MM.1S (cell line): ENCODE results near the gene SLC7A8.

ENCODE experiments used
- DNase-seq: peaks from one replicate; pipeline ENCODE4 v3.0.0-alpha.2; 2015
- H2AFZ ChIP-seq: fragments of 300-600 bp; sonication (generic); 2 replicates; pipeline ENCODE4 v1.6.0; 2016; ENCODE audit warnings: antibody characterized with exemption, low read length
- H3F3A ChIP-seq: fragments of 300-600 bp; sonication (generic); 2 replicates; pipeline ENCODE4 v1.6.1; 2016; ENCODE audit warnings: mild to moderate bottlenecking, antibody characterized with exemption, low read length, moderate library complexity, mixed read lengths; ENCODE audit not compliant: insufficient read depth
- H3K27ac ChIP-seq: fragments of 300-600 bp; sonication (generic); 2 replicates; pipeline ENCODE4 v1.5.1; 2016; ENCODE audit warnings: mild to moderate bottlenecking, low read length
- H3K27me3 ChIP-seq: fragments of 300-600 bp; sonication (generic); replicated peaks from 2 replicates; pipeline ENCODE4 v1.6.0; 2016; ENCODE audit warnings: low read length; ENCODE audit not compliant: insufficient read depth
- H3K36me3 ChIP-seq: fragments of 300-600 bp; sonication (generic); replicated peaks from 2 replicates; pipeline ENCODE4 v1.6.1; 2016; ENCODE audit warnings: mild to moderate bottlenecking, low read length, mixed read lengths; ENCODE audit not compliant: insufficient read depth
- H3K4me1 ChIP-seq: fragments of 300-600 bp; sonication (generic); 2 replicates; pipeline ENCODE4 v1.6.1; 2016; ENCODE audit warnings: low read length, mixed read lengths
- H3K4me2 ChIP-seq: fragments of 300-600 bp; sonication (generic); 2 replicates; pipeline ENCODE4 v1.6.0; 2016; ENCODE audit warnings: low read depth, low read length
- H3K4me3 ChIP-seq: fragments of 300-600 bp; sonication (generic); 2 replicates; pipeline ENCODE4 v1.5.1; 2016; ENCODE audit warnings: low read length, mixed read lengths
- H3K79me2 ChIP-seq: fragments of 300-600 bp; sonication (generic); 2 replicates; pipeline ENCODE4 v1.6.1; 2016; ENCODE audit warnings: mixed run types, low read length, mixed read lengths
- H3K9ac ChIP-seq: fragments of 300-600 bp; sonication (generic); 2 replicates; pipeline ENCODE4 v1.6.1; 2016; ENCODE audit warnings: low read length, mixed read lengths
- H3K9me2 ChIP-seq: fragments of 300-600 bp; sonication (generic); replicated peaks from 2 replicates; pipeline ENCODE4 v1.6.1; 2016; ENCODE audit warnings: mild to moderate bottlenecking, low read length, mixed read lengths; ENCODE audit not compliant: insufficient read depth
- H3K9me3 ChIP-seq: fragments of 300-600 bp; sonication (generic); replicated peaks from 2 replicates; pipeline ENCODE4 v1.6.1; 2016; ENCODE audit warnings: mild to moderate bottlenecking, low read length, mixed read lengths; ENCODE audit not compliant: insufficient read depth
- H4K20me1 ChIP-seq: fragments of 300-600 bp; sonication (generic); 2 replicates; pipeline ENCODE4 v1.6.1; 2016; ENCODE audit warnings: mild to moderate bottlenecking, low read length, moderate library complexity, mixed read lengths; ENCODE audit not compliant: insufficient read depth
- EZH2 ChIP-seq: fragments of 300-600 bp; sonication (generic); optimal IDR thresholded peaks from 2 replicates; pipeline ENCODE3; 2017; ENCODE audit warnings: low read depth, mild to moderate bottlenecking, antibody characterized with exemption, low read length, mixed read lengths
- EZH2phosphoT487 ChIP-seq: fragments of 300-600 bp; sonication (generic); IDR thresholded peaks from 2 replicates; pipeline ENCODE4 v1.6.1; 2018; ENCODE audit warnings: antibody characterized with exemption, low read length
- TF ChIP-seq, protein P1 (sequence below): fragments of 300-600 bp; sonication (generic); IDR thresholded peaks from 2 replicates; pipeline ENCODE4 v1.5.1; 2016; ENCODE audit warnings: antibody characterized with exemption, low read length, mixed read lengths

The SLC7A8 gene

GRCh38 chr14:23114669-23115038, 68.8 kb downstream of the SLC7A8 start:
- Histone ChIP-seq H3K4me3 (no peak overlapping the region), H3K27ac (no peak overlapping the region), H3K27me3 (no peaks in the 10 kb centered on the region; the same call in 1 of the 2 replicates), H3K36me3 (no peaks in the 10 kb centered on the region), H2AFZ (no peak overlapping the region), H3K4me2 (no peak overlapping the region), H3K79me2 (no peaks in the 10 kb centered on the region), H3K4me1 (no peaks in the 10 kb centered on the region), H3K9me2 (no peaks in the 10 kb centered on the region), H4K20me1 (no peaks in the 10 kb centered on the region), H3F3A (no peaks in the 10 kb centered on the region), H3K9me3 (no peaks in the 10 kb centered on the region), H3K9ac (no peak overlapping the region)
- TF ChIP-seq EZH2 (no peak), EZH2phosphoT487 (no peak)
- TF ChIP-seq, protein P1, sequence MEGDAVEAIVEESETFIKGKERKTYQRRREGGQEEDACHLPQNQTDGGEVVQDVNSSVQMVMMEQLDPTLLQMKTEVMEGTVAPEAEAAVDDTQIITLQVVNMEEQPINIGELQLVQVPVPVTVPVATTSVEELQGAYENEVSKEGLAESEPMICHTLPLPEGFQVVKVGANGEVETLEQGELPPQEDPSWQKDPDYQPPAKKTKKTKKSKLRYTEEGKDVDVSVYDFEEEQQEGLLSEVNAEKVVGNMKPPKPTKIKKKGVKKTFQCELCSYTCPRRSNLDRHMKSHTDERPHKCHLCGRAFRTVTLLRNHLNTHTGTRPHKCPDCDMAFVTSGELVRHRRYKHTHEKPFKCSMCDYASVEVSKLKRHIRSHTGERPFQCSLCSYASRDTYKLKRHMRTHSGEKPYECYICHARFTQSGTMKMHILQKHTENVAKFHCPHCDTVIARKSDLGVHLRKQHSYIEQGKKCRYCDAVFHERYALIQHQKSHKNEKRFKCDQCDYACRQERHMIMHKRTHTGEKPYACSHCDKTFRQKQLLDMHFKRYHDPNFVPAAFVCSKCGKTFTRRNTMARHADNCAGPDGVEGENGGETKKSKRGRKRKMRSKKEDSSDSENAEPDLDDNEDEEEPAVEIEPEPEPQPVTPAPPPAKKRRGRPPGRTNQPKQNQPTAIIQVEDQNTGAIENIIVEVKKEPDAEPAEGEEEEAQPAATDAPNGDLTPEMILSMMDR: no peak
- no peak for DNase-seq

DNA sequence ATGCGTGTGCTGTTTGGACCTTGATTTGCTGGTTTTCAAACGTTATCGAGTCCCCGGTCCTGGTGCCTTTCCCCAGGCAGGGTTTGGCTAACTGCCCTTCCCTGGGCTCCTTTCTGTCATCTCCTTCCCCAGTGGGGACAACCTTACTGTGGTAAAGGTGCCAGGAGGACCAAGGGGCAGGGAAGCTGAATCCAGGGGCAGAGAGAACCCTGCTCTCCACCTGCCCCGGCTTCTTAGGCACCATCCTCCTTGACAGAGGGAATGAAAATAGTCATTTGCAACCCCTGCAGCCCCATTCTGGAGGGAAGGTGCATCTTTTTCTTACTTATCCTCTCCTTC, 69.4 kb downstream of the SLC7A8 start:
- Histone ChIP-seq H3K9ac (no peak overlapping the region), H3K79me2 (no peaks in the 10 kb centered on the region), H3K4me3 (no peak overlapping the region), H3K4me2 (no peak overlapping the region), H2AFZ (no peak overlapping the region), H3K9me2 (no peaks in the 10 kb centered on the region), H3K27ac (no peak overlapping the region), H3K9me3 (no peaks in the 10 kb centered on the region), H3K27me3 (no peaks in the 10 kb centered on the region; the same call in 1 of the 2 replicates), H3K36me3 (no peaks in the 10 kb centered on the region), H3K4me1 (no peaks in the 10 kb centered on the region), H4K20me1 (no peaks in the 10 kb centered on the region), H3F3A (no peaks in the 10 kb centered on the region)
- no peak for DNase-seq
- TF ChIP-seq, protein P1: no peak
- no peak for TF ChIP-seq EZH2
- TF ChIP-seq EZH2phosphoT487: no peak

DNA sequence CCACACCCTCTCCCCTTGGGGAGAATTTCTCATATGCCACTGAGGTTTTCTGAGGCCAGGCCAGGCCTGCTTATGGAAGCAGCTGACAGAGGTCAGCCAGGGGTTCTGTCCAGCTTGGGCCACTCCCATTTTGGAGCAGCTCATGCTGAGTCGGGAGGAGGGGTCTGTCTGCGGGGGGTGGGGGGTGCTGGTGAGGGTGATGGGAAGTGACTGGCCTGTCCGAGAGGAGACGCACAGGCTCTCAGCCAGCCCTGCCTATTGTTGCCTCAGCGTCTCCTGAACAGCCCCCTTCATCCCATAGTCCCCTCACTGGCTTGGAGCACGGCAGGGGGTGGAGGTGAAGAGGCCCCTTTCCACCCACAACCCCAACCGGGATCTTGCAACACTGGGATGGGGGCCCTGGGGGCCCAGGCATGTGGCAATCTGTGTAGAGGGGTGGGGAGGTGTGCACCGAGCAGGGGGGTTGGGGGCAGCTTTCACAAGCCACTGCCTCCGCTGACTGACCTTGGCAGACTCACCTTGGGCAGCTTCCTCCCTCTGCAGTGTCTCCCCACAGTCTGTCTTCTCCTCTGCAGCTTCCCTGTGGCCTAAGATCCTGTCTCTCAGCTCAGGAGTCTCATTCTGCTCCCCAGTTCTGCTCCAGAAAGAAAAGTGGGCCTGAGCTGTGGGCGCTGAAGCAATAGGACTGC, 69.9 kb downstream of the SLC7A8 start:
- H3K27ac ChIP-seq: no peak overlapping the region

DNA sequence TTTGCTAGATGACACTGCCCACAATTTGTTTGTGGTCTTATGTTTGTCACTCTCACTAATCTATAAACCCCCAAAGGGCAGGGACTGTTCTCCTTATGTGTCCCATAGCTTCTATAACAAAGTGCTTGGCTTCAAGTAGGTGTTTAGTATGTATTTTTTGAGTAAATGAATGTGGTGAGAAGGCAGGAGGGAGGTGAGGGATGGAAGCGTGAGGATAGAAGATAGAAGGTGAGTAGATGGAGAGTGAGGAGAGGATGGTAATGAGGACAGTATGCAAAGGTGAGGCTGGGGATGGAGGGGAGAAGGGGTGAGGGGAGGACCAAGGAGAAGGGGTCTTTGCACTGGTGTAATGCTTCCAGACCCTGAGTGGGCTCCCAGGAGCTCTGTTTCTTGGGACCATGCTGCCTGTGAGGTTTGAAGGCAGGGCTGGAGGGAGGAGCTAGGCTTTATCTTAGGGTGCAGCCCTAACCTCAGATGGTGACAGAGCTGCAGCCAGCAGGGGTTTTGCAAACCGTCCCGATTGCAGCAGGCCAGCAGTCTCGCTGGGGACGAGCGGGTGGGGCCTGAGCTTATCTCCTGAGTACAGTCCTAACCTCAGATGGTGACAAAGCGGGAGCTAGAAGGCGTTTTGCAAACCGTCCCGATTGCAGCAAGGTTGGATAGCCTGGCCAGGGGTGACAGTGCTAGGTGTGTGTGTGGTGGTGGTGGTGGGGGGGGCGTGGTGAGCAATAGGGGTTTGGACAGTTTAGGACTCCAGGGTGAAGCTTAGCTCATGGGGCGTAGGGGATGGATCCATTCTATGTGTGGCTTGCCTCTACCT, 70.9 kb downstream of the SLC7A8 start:
- Histone ChIP-seq H3K27me3 (no peaks in the 10 kb centered on the region; the same call in 1 of the 2 replicates), H3K27ac (no peak overlapping the region), H3K9me2 (no peaks in the 10 kb centered on the region), H3K4me2 (no peak overlapping the region), H3K9ac (no peak overlapping the region), H3K36me3 (no peaks in the 10 kb centered on the region), H3F3A (no peaks in the 10 kb centered on the region), H2AFZ (no peak overlapping the region), H4K20me1 (no peaks in the 10 kb centered on the region), H3K79me2 (no peaks in the 10 kb centered on the region), H3K4me1 (no peaks in the 10 kb centered on the region), H3K4me3 (no peak overlapping the region), H3K9me3 (no peaks in the 10 kb centered on the region)
- TF ChIP-seq EZH2phosphoT487 (no peak), EZH2 (no peak)
- TF ChIP-seq, protein P1: no peak
- no peak for DNase-seq

More for the DNA sequence above, 69.9 kb downstream of the SLC7A8 start:
- Histone ChIP-seq H3K9me3 (no peaks in the 10 kb centered on the region), H3K27me3 (no peaks in the 10 kb centered on the region; the same call in 1 of the 2 replicates), H3F3A (no peaks in the 10 kb centered on the region), H3K4me1 (no peaks in the 10 kb centered on the region), H3K79me2 (no peaks in the 10 kb centered on the region), H3K4me3 (no peak overlapping the region), H3K9ac (no peak overlapping the region), H3K4me2 (no peak overlapping the region), H3K36me3 (no peaks in the 10 kb centered on the region), H2AFZ (no peak overlapping the region), H3K9me2 (no peaks in the 10 kb centered on the region), H4K20me1 (no peaks in the 10 kb centered on the region)
- DNase-seq: no peak
- TF ChIP-seq EZH2phosphoT487: no peak
